Fibroblast of mammary gland (primary cell): ENCODE results near the gene CLPX.
"Not testable (repeated sequence)": the region's sequence is repeated elsewhere in the genome, so short reads cannot be mapped to it uniquely, and the experiment has no call there.

Experiments
- DNase-seq: peaks from one replicate; pipeline ENCODE4 v3.0.0-alpha.2; 2010; ENCODE audit warnings: low read depth
- H3K4me3 ChIP-seq: 2 replicates; pipeline ENCODE4 v1.5.1; 2011; ENCODE audit warnings: low read depth, mild to moderate bottlenecking, low read length, moderate library complexity; ENCODE audit not compliant: control insufficient read depth
- TF ChIP-seq, protein P1 (sequence below): conservative IDR thresholded peaks from 2 replicates; pipeline ENCODE4 v1.5.1; 2011; ENCODE audit warnings: low read depth, low read length, inconsistent platforms; ENCODE audit not compliant: control insufficient read depth, insufficient read depth

CLPX gene

DNA sequence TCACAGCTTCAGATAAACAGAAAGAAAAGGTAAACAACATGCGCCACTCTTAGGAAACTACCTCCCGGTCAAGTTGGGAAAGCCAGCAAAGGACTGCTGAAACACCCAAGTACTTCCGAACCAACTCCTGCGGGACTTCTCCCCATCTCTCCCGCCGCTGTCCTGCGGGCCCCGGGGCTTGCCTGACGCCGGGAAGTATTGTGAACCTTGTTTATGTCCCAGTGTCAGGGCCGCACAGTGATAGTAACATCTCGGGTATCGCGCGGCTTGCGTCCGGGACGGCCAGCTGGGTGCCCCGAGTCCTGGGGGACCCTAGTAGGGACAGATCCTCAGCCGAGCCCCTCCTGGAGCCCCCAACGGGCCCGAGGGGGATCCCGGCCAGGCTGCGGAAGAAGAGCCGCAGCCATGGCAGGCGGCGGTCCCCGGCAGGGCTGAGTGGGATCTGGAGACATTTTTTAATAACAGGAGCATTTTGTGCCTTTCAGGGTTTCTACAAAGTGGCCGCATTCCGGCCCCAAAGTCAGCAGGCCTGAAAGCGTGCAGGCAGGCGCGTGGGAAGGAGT lies 756 bp downstream of the CLPX start:
- peak; percentile 52 for DNase-seq
- TF ChIP-seq, protein P1, sequence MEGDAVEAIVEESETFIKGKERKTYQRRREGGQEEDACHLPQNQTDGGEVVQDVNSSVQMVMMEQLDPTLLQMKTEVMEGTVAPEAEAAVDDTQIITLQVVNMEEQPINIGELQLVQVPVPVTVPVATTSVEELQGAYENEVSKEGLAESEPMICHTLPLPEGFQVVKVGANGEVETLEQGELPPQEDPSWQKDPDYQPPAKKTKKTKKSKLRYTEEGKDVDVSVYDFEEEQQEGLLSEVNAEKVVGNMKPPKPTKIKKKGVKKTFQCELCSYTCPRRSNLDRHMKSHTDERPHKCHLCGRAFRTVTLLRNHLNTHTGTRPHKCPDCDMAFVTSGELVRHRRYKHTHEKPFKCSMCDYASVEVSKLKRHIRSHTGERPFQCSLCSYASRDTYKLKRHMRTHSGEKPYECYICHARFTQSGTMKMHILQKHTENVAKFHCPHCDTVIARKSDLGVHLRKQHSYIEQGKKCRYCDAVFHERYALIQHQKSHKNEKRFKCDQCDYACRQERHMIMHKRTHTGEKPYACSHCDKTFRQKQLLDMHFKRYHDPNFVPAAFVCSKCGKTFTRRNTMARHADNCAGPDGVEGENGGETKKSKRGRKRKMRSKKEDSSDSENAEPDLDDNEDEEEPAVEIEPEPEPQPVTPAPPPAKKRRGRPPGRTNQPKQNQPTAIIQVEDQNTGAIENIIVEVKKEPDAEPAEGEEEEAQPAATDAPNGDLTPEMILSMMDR = no peak
- peak overlapping the region; percentile 91 for H3K4me3 ChIP-seq

DNA sequence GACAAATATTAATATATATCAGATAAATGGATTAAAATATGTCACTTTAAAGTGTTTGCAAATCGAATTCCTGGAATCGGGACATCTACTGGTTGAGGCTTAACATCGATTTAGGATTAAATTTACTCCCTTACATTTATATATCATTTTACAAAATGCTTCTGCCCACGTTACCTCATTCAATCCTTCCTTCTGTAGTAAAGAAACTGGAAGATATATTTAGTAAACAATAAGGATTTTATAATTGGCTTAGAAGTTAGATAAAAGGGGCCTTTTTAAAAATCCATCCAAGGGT lies 1.3 kb downstream of the CLPX start:
- TF ChIP-seq, protein P1 = no peak
- no peak for DNase-seq
- H3K4me3 ChIP-seq = peak overlapping the region; percentile 91

DNA sequence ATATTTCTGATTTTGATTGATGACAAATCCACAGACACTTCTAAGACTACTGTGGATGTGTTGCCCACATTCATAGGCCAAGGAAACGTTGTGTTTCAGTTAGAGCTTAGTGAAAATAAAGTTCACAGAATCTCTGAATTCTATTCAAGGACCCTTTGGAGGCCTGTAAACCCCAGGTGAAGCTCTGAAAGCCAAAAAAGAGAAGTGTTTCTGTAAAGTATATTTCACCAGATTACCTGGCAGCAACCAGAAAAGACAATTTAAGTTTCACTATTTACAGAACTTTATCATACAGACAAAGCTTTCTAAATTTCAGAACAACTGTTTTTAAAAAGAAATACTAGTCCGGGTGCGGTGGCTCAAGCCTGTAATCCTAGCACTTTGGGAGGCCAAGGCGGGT lies 2.6 kb downstream of the CLPX start:
- DNase-seq = no peak
- no peak overlapping the region for H3K4me3 ChIP-seq
- TF ChIP-seq, protein P1 = no peak

DNA sequence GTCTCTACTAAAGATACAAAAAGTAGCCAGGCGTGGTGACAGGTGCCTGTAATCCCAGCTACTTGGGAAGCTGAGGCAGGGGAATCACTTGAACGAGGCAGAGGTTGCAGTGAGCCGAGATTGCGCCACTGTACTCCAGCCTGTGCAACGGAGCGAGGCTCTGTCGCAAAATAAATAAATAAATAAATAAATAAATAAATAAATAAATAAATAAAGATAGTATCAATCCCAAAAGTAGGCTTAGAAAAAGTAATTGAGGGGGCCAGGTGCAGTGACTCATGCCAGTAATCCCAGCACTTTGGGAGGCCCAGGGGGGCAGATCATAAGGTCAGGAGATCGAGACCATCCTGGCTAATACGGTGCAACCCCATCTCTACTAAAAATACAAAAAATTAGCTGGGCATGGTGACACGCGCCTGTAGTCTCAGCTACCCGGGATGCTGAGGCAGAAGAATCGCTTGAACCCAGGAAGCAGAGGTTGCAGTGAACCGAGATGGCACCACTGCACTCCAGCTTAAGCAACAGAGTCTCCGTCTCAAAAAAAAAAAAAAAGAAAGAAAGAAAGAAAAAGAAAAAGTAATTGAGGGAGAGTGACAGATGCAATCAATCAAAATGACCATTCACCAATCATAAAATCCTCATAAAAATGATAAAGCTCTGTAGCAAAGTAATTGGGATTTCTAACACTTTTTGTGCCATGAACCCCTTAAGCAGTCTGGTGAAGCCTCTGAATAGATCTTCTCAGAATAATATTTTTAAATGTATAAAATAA lies 3.4 kb downstream of the CLPX start:
- H3K4me3 ChIP-seq, DNase-seq: not testable (repeated sequence)

DNA sequence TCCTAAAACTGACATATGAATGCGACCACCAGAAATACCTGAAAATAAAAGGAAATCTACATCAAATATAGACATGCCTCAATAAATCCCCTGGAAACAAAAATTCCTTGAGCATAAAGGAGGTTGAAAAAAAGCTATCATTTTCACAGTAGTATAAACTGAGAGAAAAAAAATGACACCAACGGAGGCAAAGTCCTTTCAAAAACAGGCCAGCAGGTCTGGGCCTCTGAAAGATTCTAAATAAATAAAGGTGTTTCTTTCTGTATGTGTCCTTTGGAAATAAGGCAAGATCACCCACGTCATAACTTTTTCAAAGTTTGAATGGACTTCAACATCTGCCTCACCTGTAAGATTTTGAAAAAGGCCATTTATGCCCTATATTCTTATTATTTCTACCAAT lies 5.0 kb downstream of the CLPX start:
- DNase-seq = no peak
- TF ChIP-seq, protein P1 = no peak
- no peak overlapping the region for H3K4me3 ChIP-seq

DNA sequence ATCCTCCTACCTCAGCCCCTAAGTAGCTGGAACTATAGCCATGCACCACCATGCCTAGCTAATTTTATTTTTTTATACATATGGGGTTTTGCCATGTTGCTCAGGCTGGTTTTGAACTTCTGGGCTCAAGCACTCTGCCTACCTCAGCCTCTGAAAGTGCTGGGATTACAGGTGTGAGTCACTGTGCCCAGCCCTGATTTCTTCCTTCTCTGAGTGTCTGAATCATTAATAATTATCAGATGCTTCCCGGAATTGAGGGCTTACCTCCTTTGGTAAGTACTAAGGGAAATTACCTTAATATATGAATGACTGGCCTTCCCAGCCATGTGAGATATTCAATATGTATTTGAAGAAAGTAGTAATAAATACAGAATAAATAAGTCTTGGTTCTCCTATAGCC lies 7.2 kb downstream of the CLPX start:
- TF ChIP-seq, protein P1 = no peak
- no peak overlapping the region for H3K4me3 ChIP-seq

DNA sequence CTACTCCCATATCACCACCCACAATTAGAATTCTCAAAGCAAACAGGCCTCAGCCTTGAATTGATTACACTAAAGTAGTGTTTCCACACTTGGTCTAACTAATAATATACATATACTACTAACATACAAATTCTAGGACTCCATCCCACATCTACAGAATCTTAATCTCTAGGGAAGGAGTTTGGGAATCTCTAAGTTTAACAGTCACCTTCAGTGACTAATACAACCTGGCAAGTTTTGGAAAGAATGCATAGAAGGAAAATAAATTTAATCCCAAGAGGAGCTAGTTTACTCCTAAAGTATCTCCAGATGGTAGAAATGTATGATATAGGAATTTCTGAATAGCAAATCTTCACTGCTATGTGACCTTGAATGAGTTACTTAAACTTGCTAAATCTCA lies 9.1 kb downstream of the CLPX start:
- TF ChIP-seq, protein P1 = no peak
- no peak overlapping the region for H3K4me3 ChIP-seq
- DNase-seq = peak; percentile 51

More for the DNA sequence above, 7.2 kb downstream of the CLPX start:
- DNase-seq = peak; percentile 28
